Colonic mucosa (tissue), 4 donors: ENCODE data around the gene PRICKLE4. TPM values are rescaled to one million over a fixed set of nuclear protein-coding genes. Genes with fewer than 3 reads are reported as not detected.

Experiments
- DNase-seq: peaks from one replicate; pipeline ENCODE4 v3.0.0-alpha.2; 2020
- H3K27ac ChIP-seq: fragments of 200-600 bp; one replicate; pipeline ENCODE4 v1.8.0; 2021
- H3K27me3 ChIP-seq: fragments of 200-600 bp; one replicate; pipeline ENCODE4 v1.8.0; 2021
- H3K36me3 ChIP-seq: fragments of 200-600 bp; one replicate; pipeline ENCODE4 v1.8.0; 2021
- H3K4me1 ChIP-seq: fragments of 200-600 bp; one replicate; pipeline ENCODE4 v1.8.0; 2021; ENCODE audit warnings: mild to moderate bottlenecking
- H3K4me3 ChIP-seq: fragments of 200-600 bp; one replicate; pipeline ENCODE4 v1.8.0; 2021
- H3K9ac ChIP-seq, 2 donors: one replicate each; pipeline ENCODE4 v1.7.0; 2013; ENCODE audit warnings: control low read depth in 2 of 2, low read depth in 2 of 2, low read length in 2 of 2
- H3K9me3 ChIP-seq: fragments of 200-600 bp; one replicate; pipeline ENCODE4 v1.8.0; 2021
- intact Hi-C: fragments of 100-400 bp; cut with DNase I; formaldehyde crosslinking; loops from one replicate; pipeline ENCODE4 v1.14.1; 2022
- total RNA-seq, 2 donors: library from RNA; stranded (reverse); fragmentation: NEBNext Ultra II Directional in 1 of 2; extraction: Animal tissue kit (Norgen Biotek cat#: 25700) in 1 of 2; gene quantifications; one replicate each; pipeline ENCODE4 v1.2.1, GENCODE V29; 2021
- TF ChIP-seq, protein P1 (sequence below): fragments of 200-600 bp; IDR thresholded peaks from one replicate; pipeline ENCODE4 v1.8.0; 2022; ENCODE audit warnings: antibody characterized with exemption, mild to moderate bottlenecking
- donor health status: healthy.
- donor health status: DM: no; HTN: no; CAD: no.
- donor health status: DM: no; HTN: no; CAD: no.

PRICKLE4 gene
- total RNA-seq, 2 donors from 2014 or later: 1.8 to 4.8 TPM

DNA sequence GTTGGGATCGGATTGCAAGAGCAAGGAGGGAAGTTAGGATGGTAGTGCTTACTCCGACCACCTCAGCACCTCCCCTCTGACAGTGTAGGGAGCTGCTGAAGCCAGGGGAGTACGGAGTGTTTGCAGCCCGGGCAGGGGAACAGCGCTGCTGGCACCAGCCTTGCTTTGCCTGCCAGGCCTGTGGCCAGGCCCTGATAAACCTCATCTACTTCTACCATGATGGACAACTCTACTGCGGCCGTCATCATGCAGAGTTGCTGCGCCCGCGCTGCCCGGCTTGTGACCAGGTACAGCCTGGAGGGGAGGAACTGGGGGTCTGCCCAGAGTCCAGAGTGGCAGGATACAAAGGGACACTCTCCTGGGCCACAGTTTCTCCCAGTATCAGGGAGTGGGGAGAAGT lies 4.7 kb downstream of the PRICKLE4 start:
- no peak overlapping the region for H3K27ac ChIP-seq
- no peaks in the 10 kb centered on the region for H3K27me3 ChIP-seq
- peaks cover 5% of the 10 kb centered on the region for H3K36me3 ChIP-seq
- H3K4me3 ChIP-seq: no peak overlapping the region
- TF ChIP-seq, protein P1, sequence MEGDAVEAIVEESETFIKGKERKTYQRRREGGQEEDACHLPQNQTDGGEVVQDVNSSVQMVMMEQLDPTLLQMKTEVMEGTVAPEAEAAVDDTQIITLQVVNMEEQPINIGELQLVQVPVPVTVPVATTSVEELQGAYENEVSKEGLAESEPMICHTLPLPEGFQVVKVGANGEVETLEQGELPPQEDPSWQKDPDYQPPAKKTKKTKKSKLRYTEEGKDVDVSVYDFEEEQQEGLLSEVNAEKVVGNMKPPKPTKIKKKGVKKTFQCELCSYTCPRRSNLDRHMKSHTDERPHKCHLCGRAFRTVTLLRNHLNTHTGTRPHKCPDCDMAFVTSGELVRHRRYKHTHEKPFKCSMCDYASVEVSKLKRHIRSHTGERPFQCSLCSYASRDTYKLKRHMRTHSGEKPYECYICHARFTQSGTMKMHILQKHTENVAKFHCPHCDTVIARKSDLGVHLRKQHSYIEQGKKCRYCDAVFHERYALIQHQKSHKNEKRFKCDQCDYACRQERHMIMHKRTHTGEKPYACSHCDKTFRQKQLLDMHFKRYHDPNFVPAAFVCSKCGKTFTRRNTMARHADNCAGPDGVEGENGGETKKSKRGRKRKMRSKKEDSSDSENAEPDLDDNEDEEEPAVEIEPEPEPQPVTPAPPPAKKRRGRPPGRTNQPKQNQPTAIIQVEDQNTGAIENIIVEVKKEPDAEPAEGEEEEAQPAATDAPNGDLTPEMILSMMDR: no peak
- peaks cover 8% of the 10 kb centered on the region for H3K4me1 ChIP-seq
- H3K9ac ChIP-seq: no peak overlapping the region
- intact Hi-C loops: loop anchor here (5.0 kb wide), 1 partner anchor 137 kb away; the partner anchor contains the start of genes BYSL and MED20
- DNase-seq: no peak
- no peaks in the 10 kb centered on the region for H3K9me3 ChIP-seq

DNA sequence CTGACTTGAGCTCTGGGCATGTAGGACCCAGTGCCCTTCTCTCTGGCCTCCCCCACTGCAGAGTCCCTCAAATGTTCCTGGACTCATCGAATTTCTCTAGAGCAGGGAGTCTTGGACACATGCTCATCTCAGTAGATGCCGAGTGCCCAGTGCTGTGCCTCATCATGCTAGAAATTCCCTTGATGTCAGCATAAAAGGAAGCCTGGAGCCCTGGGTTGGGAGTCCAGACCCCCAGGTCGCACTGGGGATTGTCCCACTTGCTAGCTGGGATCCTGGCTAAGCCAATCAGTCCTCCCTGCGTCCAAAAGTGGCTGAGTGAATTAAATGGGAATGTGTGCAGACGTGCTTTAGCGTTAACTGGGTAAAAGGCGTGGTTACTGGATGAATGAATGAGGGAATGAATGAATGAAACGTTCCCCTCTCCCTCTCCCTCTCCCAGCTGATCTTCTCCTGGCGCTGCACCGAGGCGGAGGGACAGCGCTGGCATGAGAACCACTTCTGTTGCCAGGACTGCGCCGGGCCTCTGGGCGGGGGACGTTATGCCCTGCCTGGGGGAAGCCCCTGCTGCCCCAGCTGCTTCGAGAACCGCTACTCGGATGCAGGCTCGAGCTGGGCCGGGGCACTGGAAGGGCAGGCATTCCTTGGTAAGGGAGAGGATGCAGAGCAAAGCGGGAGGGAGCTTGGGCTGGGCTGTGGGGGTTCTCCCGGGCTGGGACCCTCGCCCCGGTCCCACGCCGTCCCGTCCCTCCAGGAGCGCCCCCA lies 5.3 kb downstream of the PRICKLE4 start:
- Histone ChIP-seq H3K36me3 (peaks cover 6% of the 10 kb centered on the region), H3K27me3 (no peaks in the 10 kb centered on the region), H3K9me3 (no peaks in the 10 kb centered on the region), H3K27ac (peak overlapping the region; percentile 92), H3K9ac (peak overlapping the region; percentile 54 to 55), H3K4me1 (peaks cover 8% of the 10 kb centered on the region), H3K4me3 (peak overlapping the region; percentile 99)
- DNase-seq: peak; percentile 40
- intact Hi-C loops: loop anchor here (5.0 kb wide), 1 partner anchor 136 kb away; the partner anchor contains the start of genes BYSL and MED20
- TF ChIP-seq, protein P1: no peak

DNA sequence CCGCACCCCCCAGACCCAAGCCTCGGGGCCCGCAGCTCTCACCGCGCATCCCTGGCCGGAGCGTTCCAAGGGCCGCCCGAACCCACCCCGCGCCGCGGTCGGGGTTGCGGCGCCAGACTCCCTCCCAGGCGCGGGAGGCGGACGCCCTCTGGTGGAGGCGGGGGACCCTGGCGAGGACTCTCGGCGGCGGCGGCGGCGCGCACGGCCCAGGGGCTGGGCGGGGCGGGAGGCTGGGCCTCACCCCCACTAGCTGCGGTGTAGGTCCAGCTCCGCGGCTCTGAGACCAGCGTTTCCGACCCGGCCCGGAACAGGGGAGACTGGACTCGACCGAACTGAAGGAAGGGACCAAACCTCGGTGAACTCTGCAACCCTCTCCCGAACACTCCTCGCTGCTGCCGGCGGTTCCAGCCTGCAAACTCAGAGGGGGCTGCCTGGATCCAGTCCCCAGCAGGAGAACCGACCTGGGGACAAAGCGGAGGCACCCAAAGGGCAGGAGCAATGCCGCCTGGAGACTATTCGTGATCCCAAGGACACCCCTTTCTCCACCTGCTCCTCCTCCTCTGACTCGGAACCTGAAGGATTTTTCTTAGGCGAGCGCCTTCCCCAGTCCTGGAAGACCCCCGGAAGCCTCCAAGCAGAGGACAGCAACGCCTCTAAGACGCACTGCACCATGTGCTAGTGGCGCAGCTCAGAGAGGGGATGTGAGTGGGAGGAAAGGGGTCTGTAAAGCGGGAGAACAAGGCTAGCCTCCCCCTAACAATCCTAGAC lies 6.1 kb downstream of the PRICKLE4 start:
- Histone ChIP-seq H3K4me1 (peaks cover 8% of the 10 kb centered on the region), H3K27ac (peak overlapping the region; percentile 92), H3K9ac (peak overlapping the region; percentile 86 to 98), H3K36me3 (peaks cover 6% of the 10 kb centered on the region), H3K4me3 (peak overlapping the region; percentile 99), H3K9me3 (no peaks in the 10 kb centered on the region), H3K27me3 (no peaks in the 10 kb centered on the region)
- TF ChIP-seq, protein P1: peak; percentile 84
- peak; percentile 93 for DNase-seq
- intact Hi-C loops: loop anchor here (5.0 kb wide), 1 partner anchor 136 kb away; the partner anchor contains the start of genes BYSL and MED20

DNA sequence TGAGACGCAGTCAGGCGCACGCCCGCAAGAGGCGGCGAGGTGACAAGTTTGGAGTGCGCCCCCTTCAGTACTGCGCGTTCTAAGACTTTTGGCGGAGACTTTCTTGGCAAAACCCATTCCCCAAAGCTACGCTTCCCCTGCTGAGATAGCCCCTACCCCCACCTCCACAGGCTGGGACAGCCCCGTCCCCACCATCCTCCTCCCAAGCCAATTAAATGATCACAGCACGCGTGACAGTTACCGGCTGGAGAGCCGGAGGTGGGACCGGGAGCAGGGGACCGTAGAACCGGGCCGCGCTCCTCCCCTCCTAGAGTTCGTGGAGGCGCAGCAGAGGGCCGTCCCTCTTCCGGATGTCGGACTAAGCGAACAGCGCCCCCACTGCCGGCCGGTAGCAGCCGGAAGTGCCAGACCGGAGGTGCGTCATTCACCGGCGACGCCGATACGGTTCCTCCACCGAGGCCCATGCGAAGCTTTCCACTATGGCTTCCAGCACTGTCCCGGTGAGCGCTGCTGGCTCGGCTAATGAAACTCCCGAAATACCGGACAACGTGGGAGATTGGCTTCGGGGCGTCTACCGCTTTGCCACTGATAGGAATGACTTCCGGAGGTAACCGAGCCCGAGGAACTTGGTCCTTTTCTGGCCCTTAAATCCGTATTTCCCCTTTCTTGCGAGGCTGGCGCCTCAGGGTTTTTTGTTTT lies 6.8 kb downstream of the PRICKLE4 start, which contains the start of gene TOMM6:
TSS of gene TOMM6 (plus strand) at position 476 of the 699 bp plus-strand sequence. CDS start at position 480, 4 bp downstream.
- Histone ChIP-seq H3K27me3 (no peaks in the 10 kb centered on the region), H3K4me3 (peak within 1 kb of the TSS; percentile 99), H3K9me3 (no peaks in the 10 kb centered on the region), H3K36me3 (peaks cover 6% of the 10 kb centered on the region), H3K27ac (peak within 1 kb of the TSS; percentile 92), H3K9ac (peak within 1 kb of the TSS; percentile 86 to 98), H3K4me1 (peaks cover 8% of the 10 kb centered on the region)
- TF ChIP-seq, protein P1: peak; percentile 83
- intact Hi-C loops: loop anchor here (5.0 kb wide), 1 partner anchor 135 kb away; the partner anchor contains the start of genes BYSL and MED20
- DNase-seq: peak; percentile 96

DNA sequence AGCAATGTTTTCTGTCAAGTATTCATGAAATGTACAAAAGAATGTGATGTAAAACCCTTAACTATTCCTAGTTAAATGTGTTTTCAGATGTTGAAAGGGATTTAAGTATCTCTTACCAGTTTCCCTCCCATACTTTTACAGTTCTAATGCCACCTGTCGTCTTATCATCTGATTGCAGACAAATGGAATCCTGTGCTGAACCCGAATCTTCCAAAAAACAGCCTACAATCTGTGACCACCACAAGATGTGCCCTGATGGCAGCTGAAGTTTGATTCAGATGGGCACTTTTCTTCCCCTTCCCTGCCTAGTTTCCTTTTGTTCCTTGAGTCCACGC lies 8.8 kb downstream of the PRICKLE4 start:
- Histone ChIP-seq H3K36me3 (peaks cover 6% of the 10 kb centered on the region), H3K27ac (no peak overlapping the region), H3K4me1 (peaks cover 8% of the 10 kb centered on the region), H3K9me3 (no peaks in the 10 kb centered on the region), H3K27me3 (no peaks in the 10 kb centered on the region), H3K9ac (no peak overlapping the region), H3K4me3 (no peak overlapping the region)
- intact Hi-C loops: loop anchor here (5.0 kb wide), 1 partner anchor 133 kb away; the partner anchor contains the start of genes BYSL and MED20
- no peak for DNase-seq
- TF ChIP-seq, protein P1: no peak
